GM04504 (cell line): ENCODE data around the gene GPC6.
"Not testable (repeated sequence)": the region's sequence is repeated elsewhere in the genome, so short reads cannot be mapped to it uniquely, and the experiment has no call there.

ENCODE experiments used
- DNase-seq: peaks from one replicate; pipeline ENCODE4 v3.0.0-alpha.2; 2012; ENCODE audit warnings: low read depth

GPC6 gene

DNA sequence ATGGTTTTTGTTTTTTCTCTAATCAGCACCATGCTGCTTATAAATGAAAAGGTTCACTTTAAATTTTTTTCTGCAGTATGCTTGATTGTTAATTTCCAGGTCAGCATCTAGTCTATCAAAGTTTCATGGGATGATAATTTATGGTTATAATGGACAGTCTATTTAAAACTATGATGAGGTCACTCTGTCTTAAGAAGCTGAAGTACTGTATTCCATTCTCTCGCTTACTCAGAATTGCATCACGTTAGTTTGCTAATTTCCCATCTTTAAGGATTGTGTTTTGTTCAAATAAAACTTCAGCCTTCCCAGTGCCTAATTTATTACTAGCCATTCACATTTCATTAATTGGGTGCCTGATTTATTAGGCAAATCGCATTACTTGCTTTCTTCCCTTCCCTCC is 94.3 kb downstream of the GPC6 start:
- DNase-seq: no peak

DNA sequence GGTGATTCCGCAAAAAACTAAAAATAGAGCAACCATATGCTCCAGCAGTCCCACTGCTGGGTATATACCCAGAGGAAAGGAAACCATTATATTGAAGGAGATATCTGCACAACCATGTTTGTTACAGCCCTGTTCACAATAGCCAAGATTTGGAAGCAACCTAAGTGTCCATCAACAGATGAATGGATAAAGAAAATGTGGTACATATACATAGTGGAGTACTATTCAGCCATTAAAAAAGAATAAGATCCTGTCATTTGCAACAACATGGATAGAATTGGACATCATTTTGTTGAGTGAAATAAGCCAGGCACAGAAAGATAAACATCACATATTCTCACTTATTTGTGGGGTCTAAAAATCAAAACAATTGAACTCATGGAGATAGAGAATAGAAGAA is 97.3 kb downstream of the GPC6 start:
- DNase-seq: not testable (repeated sequence)

DNA sequence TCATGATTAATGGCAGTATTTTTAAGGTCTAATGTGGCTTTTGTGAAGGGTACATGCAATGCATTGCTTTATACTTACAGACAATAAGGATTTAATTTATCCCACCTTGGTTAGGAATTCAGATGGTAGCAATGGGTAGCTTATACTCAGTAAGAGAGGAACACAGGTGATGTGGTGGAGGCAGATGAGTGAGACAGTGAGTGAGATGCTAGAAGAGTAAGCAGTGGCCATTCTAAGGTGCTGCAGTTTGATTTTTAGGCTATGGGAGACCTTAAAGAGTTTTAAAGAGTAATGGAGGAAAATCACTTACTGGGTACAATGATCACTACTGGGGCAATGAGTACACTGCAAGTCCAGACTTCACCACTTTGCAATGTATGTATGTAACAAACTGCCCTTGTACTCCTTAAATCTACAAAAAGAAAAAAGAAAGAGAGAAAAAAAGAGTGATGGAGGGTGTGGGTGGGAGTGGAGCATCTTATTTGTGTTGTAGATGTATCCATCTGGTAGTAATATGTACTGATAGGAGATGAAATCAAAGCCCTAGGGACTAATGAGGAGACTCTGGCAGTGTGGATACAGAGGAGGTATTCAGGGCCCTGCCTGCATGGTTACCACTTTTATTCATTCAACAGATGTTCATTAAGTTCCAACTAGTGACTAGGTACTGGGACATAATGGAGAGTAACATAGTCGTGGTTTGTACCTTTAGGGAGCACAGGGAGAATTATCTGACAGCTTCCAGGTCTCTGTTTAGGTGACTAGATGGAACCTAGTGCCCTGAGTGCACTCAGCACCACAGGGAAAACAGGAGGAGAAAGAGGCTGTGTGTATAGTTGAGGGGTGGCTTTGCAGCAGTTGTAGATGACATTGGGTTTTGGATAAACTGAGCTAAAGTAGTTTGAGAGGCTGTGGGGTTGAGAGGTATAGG is 99.0 kb downstream of the GPC6 start:
- no peak for DNase-seq

DNA sequence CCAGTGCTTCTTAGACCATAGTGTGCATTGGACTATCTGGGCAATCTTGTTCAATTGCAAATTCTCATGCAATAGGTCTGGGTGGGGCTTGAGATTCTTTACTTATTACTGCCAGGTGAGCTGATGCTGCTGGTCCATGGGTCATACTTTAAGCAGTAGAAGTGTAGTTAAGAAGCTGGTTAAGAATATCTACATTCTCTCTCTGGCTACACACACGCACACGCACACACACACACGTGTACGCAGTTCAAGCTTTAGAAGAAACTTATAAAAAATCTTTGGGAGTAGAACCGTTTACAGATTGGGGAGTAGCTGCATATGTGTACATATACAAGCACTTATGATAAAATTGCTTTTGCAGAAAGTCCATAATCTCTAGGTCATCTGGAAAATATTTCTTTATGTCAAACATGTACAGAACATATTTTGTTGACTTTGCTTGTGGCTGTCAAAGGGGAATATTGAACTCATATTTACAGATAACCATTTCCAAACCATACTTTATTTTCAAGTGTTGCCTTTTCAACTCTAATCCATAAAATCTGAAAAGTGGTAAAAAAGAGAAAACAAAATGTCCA is 99.7 kb downstream of the GPC6 start:
- no peak for DNase-seq

DNA sequence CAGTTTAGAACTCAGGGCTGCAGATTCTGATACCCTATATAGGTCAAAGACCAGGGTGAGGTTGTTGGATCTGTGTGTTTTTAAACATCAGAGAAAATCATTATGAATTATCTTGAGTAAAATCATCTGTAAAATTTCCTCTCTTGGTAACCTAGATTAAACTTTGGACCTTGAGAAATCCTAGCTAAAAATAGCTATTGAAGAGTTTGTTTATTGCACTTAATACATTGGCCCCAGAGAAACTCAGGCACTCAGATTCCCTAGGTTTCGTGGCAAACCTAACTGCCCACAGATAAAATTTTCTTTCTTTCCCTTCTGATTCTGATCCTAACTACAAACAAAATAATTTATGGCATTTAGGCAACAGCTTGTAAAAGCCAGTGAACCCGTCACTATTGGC is 102.3 kb downstream of the GPC6 start:
- DNase-seq: no peak

DNA sequence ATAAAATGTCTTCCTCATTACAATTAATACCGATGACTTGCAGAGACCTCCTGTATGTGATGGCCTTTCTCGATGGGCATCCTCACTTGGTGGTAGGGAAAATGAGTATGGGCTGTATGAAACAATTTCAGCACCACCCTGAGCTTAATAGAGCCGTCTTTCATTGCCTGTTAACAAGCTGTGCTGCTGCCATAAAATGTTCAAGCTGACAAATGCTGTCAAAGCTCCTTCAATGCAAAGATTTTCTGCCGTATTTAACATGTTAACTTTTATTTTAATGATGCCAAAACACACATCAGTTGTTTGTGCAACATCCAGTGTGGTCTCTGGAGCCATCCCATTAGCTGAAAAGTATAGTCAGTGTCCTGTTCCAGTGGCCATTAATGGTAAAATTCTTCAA is 110.1 kb downstream of the GPC6 start:
- no peak for DNase-seq

DNA sequence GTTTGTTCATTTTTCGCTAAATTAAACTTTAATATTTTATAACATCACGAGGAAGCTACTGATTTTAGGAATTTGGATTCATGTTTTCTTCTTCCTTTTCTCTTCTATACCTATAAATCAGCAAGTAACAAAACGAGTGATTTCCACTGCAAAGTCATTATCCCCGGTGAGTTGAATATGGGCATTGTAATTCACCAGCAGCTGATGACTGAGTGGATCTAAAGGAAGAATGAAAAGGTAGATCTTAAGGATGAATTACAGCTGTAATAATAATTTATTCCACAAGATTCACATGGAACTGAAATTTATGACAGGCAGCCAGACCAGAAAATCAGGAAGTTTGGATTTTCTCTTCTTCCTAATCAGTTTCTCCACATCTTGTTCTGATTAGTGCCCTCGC is 111.4 kb downstream of the GPC6 start:
- no peak for DNase-seq

DNA sequence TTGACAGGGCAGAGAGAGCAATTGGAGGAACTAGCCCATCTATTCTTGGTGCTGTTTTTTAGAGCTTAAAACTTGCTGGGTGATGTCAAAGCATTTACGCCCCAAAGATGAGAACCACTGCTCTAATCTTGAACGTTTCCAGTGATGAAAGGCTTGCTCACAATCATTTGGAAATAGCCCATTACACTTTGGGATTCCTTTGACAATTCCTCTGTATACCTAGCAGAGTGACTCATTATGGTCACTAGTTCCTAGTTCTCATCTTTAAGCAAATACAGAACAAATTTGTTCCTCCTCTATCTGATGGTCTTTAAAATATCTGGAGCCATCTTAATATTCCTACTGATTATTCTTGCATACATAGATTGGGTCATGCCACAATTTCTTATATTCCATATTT is 112.3 kb downstream of the GPC6 start:
- no peak for DNase-seq

DNA sequence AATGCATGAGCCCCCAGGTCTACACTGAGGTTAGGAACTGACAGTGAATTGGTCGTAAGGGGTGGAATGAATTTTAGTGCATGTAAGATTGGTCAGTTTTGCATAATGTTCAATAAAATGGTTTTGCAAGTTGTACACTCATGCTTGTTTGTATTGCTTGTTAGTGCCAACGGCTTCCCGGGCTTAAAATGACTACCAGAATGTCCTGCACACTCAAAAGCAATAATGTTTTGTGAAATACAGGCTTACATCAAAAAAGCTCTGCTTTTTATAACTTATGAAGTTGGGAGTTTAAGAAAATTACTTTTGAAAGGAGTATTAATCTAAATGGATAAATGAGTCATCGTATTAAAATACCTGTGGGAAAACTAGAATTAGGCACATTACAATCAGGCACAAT is 112.9 kb downstream of the GPC6 start:
- no peak for DNase-seq

DNA sequence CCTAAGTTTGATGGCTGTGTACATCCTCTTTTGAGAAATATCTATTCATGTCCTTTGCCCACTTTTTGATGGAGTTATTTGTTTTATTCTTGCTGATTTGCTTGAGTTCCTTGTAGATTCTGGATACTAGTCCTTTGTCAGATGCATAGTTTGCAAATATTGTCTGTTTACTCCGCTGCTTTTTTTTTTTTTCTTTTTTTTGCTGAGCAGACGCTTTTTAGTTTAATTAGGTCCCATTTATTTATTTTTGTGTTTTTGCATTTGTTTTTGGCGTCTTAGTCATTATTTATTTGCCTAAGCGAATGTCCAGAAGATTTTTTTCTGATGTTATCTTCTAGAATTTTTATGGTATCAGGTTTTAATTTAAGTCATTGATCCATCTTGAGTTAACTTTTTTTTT is 114.9 kb downstream of the GPC6 start:
- no peak for DNase-seq

DNA sequence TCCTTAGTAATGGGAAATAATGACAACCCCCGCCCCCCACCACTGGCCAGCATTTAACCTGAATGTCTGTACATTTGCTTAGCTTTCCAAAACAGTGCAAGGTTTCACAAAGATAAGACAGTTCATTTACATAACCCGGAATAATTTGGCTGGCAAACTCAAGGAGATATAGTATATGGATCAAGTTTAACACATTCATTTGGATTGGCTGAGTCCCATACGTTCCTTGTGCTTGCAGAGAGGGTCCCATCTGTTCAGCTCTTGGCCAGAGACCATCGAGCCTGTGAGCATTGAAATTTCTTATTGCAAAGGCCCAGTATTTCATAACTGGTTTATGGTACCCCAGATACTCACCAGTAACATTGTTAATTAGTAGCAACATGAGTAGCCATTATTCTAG is 116.5 kb downstream of the GPC6 start:
- no peak for DNase-seq

DNA sequence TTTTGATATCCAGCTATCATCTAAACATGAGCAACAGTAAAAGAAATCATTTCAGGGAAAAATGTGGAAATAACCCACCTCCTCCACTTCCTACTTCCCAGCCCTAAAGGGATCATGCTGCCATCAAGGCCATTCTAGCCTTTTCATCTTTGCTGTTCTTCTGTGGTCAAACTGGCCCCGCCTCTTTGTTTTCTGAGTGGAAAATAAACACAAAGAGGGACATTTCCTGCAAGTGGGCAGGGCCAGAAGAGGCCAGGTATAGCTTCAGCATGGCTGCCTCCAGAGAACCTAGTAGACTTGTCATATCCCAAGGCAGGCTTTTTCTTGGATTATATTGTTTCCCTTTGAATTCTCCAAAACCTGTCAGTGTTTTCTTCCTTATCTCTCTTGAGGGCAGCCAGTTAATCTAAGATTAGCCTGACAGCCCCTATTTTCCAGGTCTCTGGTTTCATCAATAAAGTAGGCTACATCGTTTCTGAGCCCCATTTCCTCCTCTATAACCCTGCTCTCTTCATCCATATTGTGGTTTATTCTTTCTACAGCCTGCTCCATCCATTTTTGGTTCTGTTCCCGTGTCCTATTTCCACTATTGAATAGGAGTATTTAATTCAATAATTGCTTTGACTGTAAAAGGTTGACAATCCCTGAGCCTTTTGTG is 117.6 kb downstream of the GPC6 start:
- DNase-seq: no peak

DNA sequence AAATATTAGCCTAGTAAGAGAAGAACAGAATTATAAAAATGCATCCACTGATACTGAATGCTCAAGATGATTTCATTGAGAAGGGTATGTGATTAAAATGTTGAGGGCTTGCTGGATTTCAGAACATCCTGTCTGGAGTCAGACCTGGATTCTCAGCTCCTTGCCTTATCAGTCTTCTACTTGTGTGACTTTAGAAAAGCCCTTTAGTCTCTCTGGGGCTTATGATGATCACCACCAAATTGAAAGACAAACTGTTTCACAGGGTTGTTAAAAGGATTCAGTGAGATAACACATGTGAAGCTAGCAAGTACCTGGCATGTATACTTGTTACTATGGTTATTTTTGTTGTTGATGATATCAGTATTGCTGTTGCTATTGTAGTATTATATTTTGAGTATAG is 118.4 kb downstream of the GPC6 start:
- no peak for DNase-seq

DNA sequence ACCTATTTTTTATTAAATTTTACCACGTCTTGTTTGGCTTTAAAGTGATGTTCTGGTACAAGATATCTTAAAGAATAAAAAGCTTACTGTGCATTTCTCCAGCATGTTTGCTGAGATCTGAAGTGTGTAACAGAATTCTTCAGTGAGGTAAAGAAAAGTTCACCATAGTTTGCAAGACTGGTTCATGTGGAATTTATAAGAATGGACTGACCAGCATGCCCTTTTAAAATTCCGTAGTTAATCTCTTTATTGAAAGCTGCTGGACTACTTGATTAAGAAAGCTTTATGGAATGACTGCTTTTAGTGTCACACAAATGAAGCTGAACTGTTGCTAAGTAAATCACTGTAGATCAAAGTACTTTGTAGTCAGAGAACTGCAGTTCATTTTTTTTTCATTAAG is 119.2 kb downstream of the GPC6 start:
- no peak for DNase-seq

DNA sequence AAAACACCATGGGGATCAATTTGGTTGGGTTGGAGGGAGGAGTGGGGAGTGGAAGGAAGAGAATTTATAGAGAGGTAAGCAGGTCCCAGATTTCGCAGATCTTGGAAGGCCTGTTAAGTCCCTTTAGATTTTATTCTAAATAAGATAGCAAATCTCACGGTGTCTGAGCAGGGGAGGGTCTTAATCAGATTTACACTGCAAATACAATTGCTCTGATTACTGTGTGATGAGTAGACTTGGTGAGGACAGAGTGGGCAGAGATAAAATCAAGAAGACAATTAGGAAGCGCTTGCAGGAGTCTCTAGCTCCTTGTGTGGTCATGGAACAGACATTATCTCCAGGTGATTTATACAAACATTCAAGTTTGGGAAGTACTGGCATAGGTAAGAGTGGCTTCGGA is 126.0 kb downstream of the GPC6 start:
- no peak for DNase-seq

DNA sequence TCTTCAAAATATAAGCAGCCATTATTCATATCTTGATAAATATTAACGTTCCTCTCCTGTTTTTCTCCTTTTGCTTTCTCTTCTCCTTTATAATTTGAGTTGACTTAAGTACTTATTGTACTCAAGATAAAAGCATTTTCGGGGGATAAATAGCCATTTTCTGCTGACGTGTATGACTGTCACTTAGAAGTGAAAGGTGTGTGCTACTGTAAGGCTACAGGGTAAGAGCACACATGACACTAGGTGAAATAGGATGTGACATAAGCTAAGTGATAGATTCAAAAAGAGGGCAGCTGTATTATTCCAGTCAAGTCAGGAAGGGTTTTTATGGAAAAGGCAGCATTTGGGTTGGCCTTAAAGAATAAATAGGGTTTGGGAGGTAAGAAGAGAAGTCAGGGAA is 128.5 kb downstream of the GPC6 start:
- DNase-seq: no peak

DNA sequence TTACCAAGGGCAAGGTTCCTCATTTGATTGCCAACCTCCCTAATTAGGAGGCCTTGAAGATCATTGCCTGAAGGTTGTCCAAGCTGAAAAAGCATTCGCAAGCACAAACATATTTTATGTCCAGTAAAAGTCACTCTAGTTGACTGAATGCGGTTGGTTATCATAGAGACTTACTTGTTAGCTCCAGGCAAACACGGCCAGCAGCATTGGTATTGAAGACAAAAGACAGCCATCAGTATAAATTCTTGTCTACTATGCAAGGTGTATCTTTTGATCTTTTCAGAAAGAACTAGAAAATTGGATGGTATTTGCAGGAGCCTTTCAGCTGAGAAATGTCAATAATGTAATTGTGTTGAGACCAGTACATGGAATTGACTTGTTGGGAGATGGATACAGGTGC is 129.9 kb downstream of the GPC6 start:
- no peak for DNase-seq

DNA sequence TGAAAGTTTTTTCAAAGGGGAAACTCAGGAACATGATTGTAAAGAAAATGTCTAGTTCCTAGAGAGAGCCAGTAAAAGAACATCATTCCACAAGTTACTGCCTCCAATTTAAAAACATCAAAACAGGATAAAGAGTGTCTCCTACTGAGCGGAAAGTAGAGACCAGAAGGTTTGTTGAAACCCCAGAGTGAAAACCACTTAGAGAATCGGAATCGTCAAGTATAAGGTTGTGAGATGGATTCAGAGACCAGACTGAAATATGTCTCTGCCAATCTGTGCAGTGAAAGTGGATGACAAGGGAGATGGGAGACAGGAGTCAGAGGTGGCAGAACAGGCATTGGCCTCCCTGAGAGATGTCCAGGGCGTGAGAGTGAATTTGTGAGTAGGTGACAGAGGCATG is 133.4 kb downstream of the GPC6 start:
- DNase-seq: no peak

DNA sequence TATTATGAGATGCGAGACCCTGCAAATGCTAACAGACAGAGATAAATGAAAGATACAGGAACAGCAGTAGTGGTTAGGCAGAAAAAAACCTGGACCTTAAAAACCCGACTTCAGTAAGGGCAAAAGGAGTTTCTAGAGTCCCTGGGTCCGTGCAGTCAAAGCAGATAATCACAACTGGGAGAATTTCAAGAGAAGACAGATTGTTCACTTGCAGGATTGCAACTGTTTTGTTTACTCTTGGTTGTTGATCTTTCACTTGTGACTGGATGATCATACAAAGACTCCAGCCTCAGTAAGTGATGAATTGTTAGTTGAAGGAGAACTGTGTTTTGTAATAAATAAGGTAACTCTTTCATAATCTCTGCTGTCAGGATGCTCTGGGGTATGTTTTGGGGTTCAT is 135.1 kb downstream of the GPC6 start:
- DNase-seq: no peak

DNA sequence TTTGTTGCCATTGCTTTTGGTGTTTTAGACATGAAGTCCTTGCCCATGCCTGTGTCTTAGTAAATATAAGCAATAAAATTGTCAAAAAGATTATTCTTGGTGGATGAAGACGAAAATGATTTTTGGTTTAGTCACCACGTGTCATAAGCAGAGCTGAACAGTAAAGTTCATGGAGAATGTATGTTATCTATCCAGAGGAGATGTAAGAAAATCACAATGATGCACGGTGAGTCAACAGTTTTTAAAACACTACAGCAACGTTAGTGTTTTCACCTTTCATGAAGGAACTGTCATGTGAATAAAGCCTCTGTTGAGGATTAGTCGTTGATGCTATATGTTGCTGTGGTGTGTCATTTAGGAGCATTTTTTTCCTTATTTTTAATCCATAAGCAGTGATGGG is 137.6 kb downstream of the GPC6 start:
- no peak for DNase-seq

DNA sequence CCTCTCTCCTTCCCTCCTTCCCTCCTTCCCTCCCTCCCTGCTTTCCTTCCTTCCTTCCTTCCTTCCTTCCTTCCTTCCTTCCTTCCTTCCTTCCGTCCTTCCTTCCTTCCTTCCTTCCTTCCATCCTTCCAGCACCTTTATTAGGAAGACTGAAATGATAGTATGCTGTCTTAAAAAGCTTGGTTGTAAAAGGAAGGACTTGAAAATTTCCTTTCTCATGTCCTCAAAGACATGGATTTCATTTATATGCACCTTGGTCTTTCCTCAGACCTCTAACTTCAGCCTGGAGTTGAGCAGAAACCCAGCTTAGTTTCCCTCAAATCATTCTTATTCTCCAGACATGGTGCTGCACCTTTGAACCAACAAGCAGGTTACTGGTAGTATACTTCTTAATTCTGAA is 141.7 kb downstream of the GPC6 start:
- DNase-seq: no peak

DNA sequence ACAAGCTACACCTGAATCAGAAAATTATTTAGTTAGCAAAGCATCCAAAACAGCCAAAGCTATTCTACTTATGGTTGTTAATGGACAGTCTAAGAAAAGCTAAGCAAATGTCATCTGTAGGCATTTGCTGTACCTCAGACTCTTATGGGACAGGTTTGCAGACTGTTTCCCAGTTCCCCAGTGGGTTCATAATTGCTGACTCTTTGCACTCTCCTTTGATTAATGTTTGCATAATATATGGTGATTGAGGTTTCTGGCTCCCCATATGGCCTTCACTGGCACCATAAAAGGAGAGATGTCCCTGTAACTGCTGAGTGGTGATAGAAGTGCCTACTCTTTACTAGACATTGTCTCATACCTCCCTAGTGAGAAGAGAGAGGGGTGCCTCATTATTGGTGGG is 142.1 kb downstream of the GPC6 start:
- DNase-seq: no peak

DNA sequence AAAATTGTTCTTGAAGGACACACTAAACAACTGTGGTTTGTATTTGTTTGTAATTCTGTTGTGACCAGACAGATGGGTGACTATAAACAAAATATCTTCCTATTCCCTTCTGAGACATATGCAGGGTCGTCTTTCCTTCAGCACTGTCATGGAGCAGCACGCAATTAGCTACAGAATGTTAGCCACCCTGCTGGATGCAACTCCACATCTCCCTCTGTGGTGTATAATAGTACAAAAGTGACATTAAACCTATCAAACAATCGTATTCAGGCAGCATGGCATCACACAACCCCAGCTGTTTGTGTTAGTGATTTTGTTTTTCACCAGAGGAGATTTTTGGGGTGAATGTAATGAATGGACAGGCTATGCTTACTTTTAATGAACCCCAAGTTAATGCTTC is 146.2 kb downstream of the GPC6 start:
- no peak for DNase-seq
